ENCODE results near the gene GMNC. TPM values are rescaled to one million over a fixed set of nuclear protein-coding genes. Genes with fewer than 3 reads are reported as not detected.

Gene GMNC
- polyA plus RNA-seq, result 0.48 TPM in 1 of 2 replicates, not detected in the other
- polyA minus RNA-seq, result not detected in 2 replicates

GRCh38 chr3:190862209-190863118, at the start of gene GMNC:
TSS of gene GMNC (minus strand) at chr3:190862694. CDS start at chr3:190862615, 79 bp downstream.
- Histone ChIP-seq H2AFZ (ENCODE audit: low read depth, low read length) (no peak within 1 kb of the TSS), H3K36me3 (ENCODE audit: insufficient read depth, low read length) (no peaks in the 10 kb centered on the region), H3K27ac (ENCODE audit: low read length) (no peak within 1 kb of the TSS), H3K9ac (ENCODE audit: low read length) (no peak within 1 kb of the TSS), H3K4me3 (ENCODE audit: low read length) (peak within 1 kb of the TSS; percentile 68), H3K4me2 (ENCODE audit: low read length) (no peak within 1 kb of the TSS), H3K27me3 (ENCODE audit: insufficient read depth, low read depth, low read length) (peaks cover 73% of the 10 kb centered on the region), H3K9me3 (ENCODE audit: low read length) (no peaks in the 10 kb centered on the region), H3K79me2 (replicated peaks; ENCODE audit: insufficient read depth, low read length) (no peaks in the 10 kb centered on the region), H4K20me1 (ENCODE audit: insufficient read depth) (no peaks in the 10 kb centered on the region), H3K9me2 (ENCODE audit: insufficient read depth, low read length) (no peaks in the 10 kb centered on the region), H3F3A (ENCODE audit: insufficient read depth, low read length, poor library complexity, severe bottlenecking) (peaks cover 2% of the 10 kb centered on the region)
- TF ChIP-seq REST (IDR thresholded peaks at IDR 0.05; ENCODE audit: borderline replicate concordance) (no peak), RAD21 (conservative IDR thresholded peaks at IDR 0.05) (no peak), POLR2AphosphoS5 (IDR thresholded peaks at IDR 0.05) (no peak), EZH2 (IDR thresholded peaks at IDR 0.05; ENCODE audit: borderline replicate concordance, insufficient read depth, low read length, poor library complexity, severe bottlenecking) (no peak), TAF1 (IDR thresholded peaks at IDR 0.05; ENCODE audit: low read depth) (no peak), CTCF (IDR thresholded peaks at IDR 0.05; ENCODE audit: poor library complexity, severe bottlenecking) (no peak)

- Histone ChIP-seq H3K27me3 (ENCODE audit: insufficient read depth, low read depth, low read length) (peaks cover 100% of the 10 kb centered on the region), H3K9ac (ENCODE audit: low read length) (no peak overlapping the region), H3K36me3 (ENCODE audit: insufficient read depth, low read length) (no peaks in the 10 kb centered on the region), H3F3A (ENCODE audit: insufficient read depth, low read length, poor library complexity, severe bottlenecking) (no peaks in the 10 kb centered on the region), H3K79me2 (replicated peaks; ENCODE audit: insufficient read depth, low read length) (no peaks in the 10 kb centered on the region), H3K4me2 (ENCODE audit: low read length) (no peak overlapping the region), H4K20me1 (ENCODE audit: insufficient read depth) (no peaks in the 10 kb centered on the region), H3K9me3 (ENCODE audit: low read length) (peaks cover 5% of the 10 kb centered on the region), H3K4me3 (ENCODE audit: low read length) (no peak overlapping the region), H2AFZ (ENCODE audit: low read depth, low read length) (no peak overlapping the region), H3K27ac (ENCODE audit: low read length) (no peak overlapping the region), H3K9me2 (ENCODE audit: insufficient read depth, low read length) (no peaks in the 10 kb centered on the region)
- TF ChIP-seq POLR2AphosphoS5 (IDR thresholded peaks at IDR 0.05) (peak; percentile 51), CTCF (IDR thresholded peaks at IDR 0.05; ENCODE audit: poor library complexity, severe bottlenecking) (no peak), TAF1 (IDR thresholded peaks at IDR 0.05; ENCODE audit: low read depth) (no peak)
These were observed 48.9 kb upstream of the GMNC start for GRCh38 chr3:190911382-190911781.

All from neural cell (in vitro differentiated cells).